HEK293 (cell line): Measurements from ENCODE around the gene TMEM17.

Experiments
- CTCF ChIA-PET: fragments of 350-600 bp; formaldehyde crosslinking; extraction: SDS; loops from one replicate; lab custom pipeline; 2021; ENCODE audit warnings: antibody characterized with exemption; lab: Yijun Ruan, JAX
- POLR2A ChIA-PET: fragments of 300-600 bp; formaldehyde crosslinking; extraction: SDS; loops from one replicate; lab custom pipeline; 2020; ENCODE audit warnings: antibody characterized with exemption, inconsistent platforms; lab: Yijun Ruan, JAX
- H3K27ac ChIP-seq: fragments of 200-500 bp; sonication (Bioruptor generic); 2 replicates; pipeline ENCODE4 v1.5.1; 2014; ENCODE audit warnings: low read depth, low read length, control low read depth, inconsistent platforms; ENCODE audit errors: extremely low read depth
- H3K36me3 ChIP-seq, 2 experiments: fragments of 200-500 bp in 1 of 2; sonication (Bioruptor generic) in 1 of 2; 1 replicate in 1 of 2; 2 replicates in 1 of 2; pipeline ENCODE4 v1.5.1; 2014 to 2017; ENCODE audit warnings: inconsistent platforms in 2 of 2, low read length in 2 of 2; ENCODE audit not compliant: control insufficient read depth in 2 of 2, insufficient read depth in 1 of 2
- H3K4me1 ChIP-seq: fragments of 200-500 bp; sonication (Bioruptor generic); 2 replicates; pipeline ENCODE4 v1.5.1; 2014; ENCODE audit warnings: mild to moderate bottlenecking, low read length, inconsistent platforms; ENCODE audit not compliant: control insufficient read depth, insufficient read depth
- H3K4me3 ChIP-seq: 2 replicates; pipeline ENCODE4 v1.5.1; 2011; ENCODE audit warnings: low read depth, mild to moderate bottlenecking, control low read depth, low read length, moderate library complexity
- H3K9me3 ChIP-seq: fragments of 200-500 bp; sonication (Bioruptor generic); 2 replicates; pipeline ENCODE4 v1.5.1; 2014; ENCODE audit warnings: low read depth, low read length, inconsistent platforms; ENCODE audit not compliant: control insufficient read depth, insufficient read depth
- BCL11B ChIP-seq: fragments of 450-650 bp; formaldehyde crosslinking; IDR thresholded peaks from 2 replicates; pipeline ENCODE4 v1.5.1; 2016; ENCODE audit warnings: low read depth, missing biosample characterization, missing genetic modification characterization
- GLIS2 ChIP-seq: fragments of 450-650 bp; formaldehyde crosslinking; IDR thresholded peaks from 2 replicates; pipeline ENCODE4 v1.5.1; 2016; ENCODE audit warnings: missing biosample characterization, missing genetic modification characterization
- MZF1 ChIP-seq: fragments of 450-650 bp; formaldehyde crosslinking; IDR thresholded peaks from 2 replicates; pipeline ENCODE4 v1.5.1; 2017; ENCODE audit warnings: missing biosample characterization, missing genetic modification characterization, borderline replicate concordance
- PRDM1 ChIP-seq: fragments of 450-650 bp; formaldehyde crosslinking; IDR thresholded peaks from 2 replicates; pipeline ENCODE4; 2016; ENCODE audit warnings: missing biosample characterization, missing genetic modification characterization
- PRDM6 ChIP-seq: fragments of 450-650 bp; formaldehyde crosslinking; IDR thresholded peaks from 2 replicates; pipeline ENCODE4 v1.5.1; 2017; ENCODE audit warnings: missing biosample characterization, missing genetic modification characterization
- ZBTB17 ChIP-seq: fragments of 450-650 bp; formaldehyde crosslinking; IDR thresholded peaks from 2 replicates; pipeline ENCODE4 v1.5.1; 2016; ENCODE audit warnings: missing biosample characterization, missing genetic modification characterization
- ZBTB20 ChIP-seq: fragments of 450-650 bp; formaldehyde crosslinking; IDR thresholded peaks from 2 replicates; pipeline ENCODE4 v1.5.1; 2016; ENCODE audit warnings: missing biosample characterization, missing genetic modification characterization
- ZFP69B ChIP-seq: fragments of 450-650 bp; formaldehyde crosslinking; IDR thresholded peaks from 2 replicates; pipeline ENCODE4 v1.5.1; 2016; ENCODE audit warnings: missing biosample characterization, missing genetic modification characterization
- ZNF10 ChIP-seq: fragments of 450-650 bp; formaldehyde crosslinking; IDR thresholded peaks from 2 replicates; pipeline ENCODE4 v1.5.1; 2017; ENCODE audit warnings: missing biosample characterization, missing genetic modification characterization
- ZNF140 ChIP-seq: fragments of 450-650 bp; formaldehyde crosslinking; IDR thresholded peaks from 2 replicates; pipeline ENCODE4 v1.5.1; 2016; ENCODE audit warnings: missing biosample characterization, missing genetic modification characterization
- ZNF169 ChIP-seq: fragments of 450-650 bp; formaldehyde crosslinking; IDR thresholded peaks from 2 replicates; pipeline ENCODE4 v1.5.1; 2016; ENCODE audit warnings: missing biosample characterization, missing genetic modification characterization
- ZNF2 ChIP-seq: fragments of 450-650 bp; formaldehyde crosslinking; IDR thresholded peaks from 2 replicates; pipeline ENCODE4 v1.5.1; 2016; ENCODE audit warnings: missing biosample characterization, missing genetic modification characterization
- ZNF223 ChIP-seq: fragments of 450-650 bp; formaldehyde crosslinking; IDR thresholded peaks from 2 replicates; pipeline ENCODE4 v1.5.1; 2016; ENCODE audit warnings: missing biosample characterization, missing genetic modification characterization
- ZNF23 ChIP-seq: fragments of 450-650 bp; formaldehyde crosslinking; IDR thresholded peaks from 2 replicates; pipeline ENCODE4 v1.5.1; 2016; ENCODE audit warnings: missing biosample characterization, missing genetic modification characterization, borderline replicate concordance
- ZNF248 ChIP-seq: fragments of 450-650 bp; formaldehyde crosslinking; IDR thresholded peaks from 2 replicates; pipeline ENCODE4 v1.5.1; 2017; ENCODE audit warnings: missing biosample characterization, missing genetic modification characterization
- ZNF341 ChIP-seq: fragments of 450-650 bp; formaldehyde crosslinking; IDR thresholded peaks from 2 replicates; pipeline ENCODE4; 2016; ENCODE audit warnings: low read depth, missing biosample characterization, missing genetic modification characterization
- ZNF366 ChIP-seq: fragments of 450-650 bp; formaldehyde crosslinking; conservative IDR thresholded peaks from 2 replicates; pipeline ENCODE4 v1.5.1; 2016; ENCODE audit warnings: missing biosample characterization, missing genetic modification characterization
- ZNF391 ChIP-seq: fragments of 450-650 bp; formaldehyde crosslinking; IDR thresholded peaks from 2 replicates; pipeline ENCODE4 v1.5.1; 2016; ENCODE audit warnings: low read depth, missing biosample characterization, missing genetic modification characterization, borderline replicate concordance
- ZNF513 ChIP-seq: fragments of 450-650 bp; IDR thresholded peaks from 2 replicates; pipeline ENCODE4 v1.5.1; 2018; ENCODE audit warnings: missing biosample characterization, missing genetic modification characterization
- ZNF560 ChIP-seq: fragments of 450-650 bp; formaldehyde crosslinking; IDR thresholded peaks from 2 replicates; pipeline ENCODE4 v1.5.1; 2017; ENCODE audit warnings: missing biosample characterization, missing genetic modification characterization, borderline replicate concordance
- ZNF623 ChIP-seq: fragments of 450-650 bp; formaldehyde crosslinking; IDR thresholded peaks from 2 replicates; pipeline ENCODE4 v1.5.1; 2016; ENCODE audit warnings: missing biosample characterization, missing genetic modification characterization
- ZNF624 ChIP-seq: fragments of 450-650 bp; formaldehyde crosslinking; IDR thresholded peaks from 2 replicates; pipeline ENCODE4 v1.5.1; 2017; ENCODE audit warnings: missing biosample characterization, missing genetic modification characterization
- ZNF692 ChIP-seq: fragments of 450-650 bp; formaldehyde crosslinking; IDR thresholded peaks from 2 replicates; pipeline ENCODE4 v1.5.1; 2016; ENCODE audit warnings: missing biosample characterization, missing genetic modification characterization
- ZNF707 ChIP-seq: fragments of 450-650 bp; formaldehyde crosslinking; IDR thresholded peaks from 2 replicates; pipeline ENCODE4 v1.5.1; 2016; ENCODE audit warnings: missing biosample characterization, missing genetic modification characterization
- ZNF76 ChIP-seq: fragments of 450-650 bp; formaldehyde crosslinking; IDR thresholded peaks from 2 replicates; pipeline ENCODE4; 2016; ENCODE audit warnings: low read depth, missing biosample characterization, missing genetic modification characterization, borderline replicate concordance
- ZNF776 ChIP-seq: fragments of 450-650 bp; formaldehyde crosslinking; IDR thresholded peaks from 2 replicates; pipeline ENCODE4 v1.5.0; 2017; ENCODE audit warnings: missing biosample characterization, missing genetic modification characterization, borderline replicate concordance
- ZNF830 ChIP-seq: fragments of 450-650 bp; IDR thresholded peaks from 2 replicates; pipeline ENCODE4 v1.5.0; 2018; ENCODE audit warnings: missing biosample characterization, missing genetic modification characterization, low read depth, mild to moderate bottlenecking, moderate library complexity
- TF ChIP-seq, protein P1 (sequence below): IDR thresholded peaks from 2 replicates; pipeline ENCODE4 v1.6.1; 2011; ENCODE audit warnings: mild to moderate bottlenecking, low read depth, low read length, borderline replicate concordance
- TF ChIP-seq, protein P2 (sequence below): fragments of 450-650 bp; formaldehyde crosslinking; IDR thresholded peaks from 2 replicates; pipeline ENCODE4 v1.5.1; 2016; ENCODE audit warnings: missing biosample characterization, missing genetic modification characterization

TMEM17 gene

DNA sequence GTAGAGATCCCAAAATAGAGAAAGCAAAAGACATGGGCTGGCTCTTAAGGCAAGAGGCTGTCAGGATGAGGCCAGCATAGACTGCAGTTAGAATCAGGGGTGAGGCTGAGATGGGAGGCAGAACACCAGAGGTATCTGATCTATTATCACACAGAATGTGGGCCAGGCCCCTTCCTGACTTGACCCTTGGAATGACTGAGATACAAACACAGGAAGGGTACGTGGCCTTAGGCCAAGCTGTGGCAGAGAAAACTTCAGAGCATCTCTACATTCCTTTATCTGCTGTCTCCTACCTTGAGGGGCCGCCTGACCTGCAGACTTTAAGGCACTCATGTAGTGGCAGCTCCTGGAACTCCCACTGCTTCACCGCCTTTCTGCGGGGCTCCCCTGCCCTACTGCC, 28.4 kb downstream of the TMEM17 start:
- no peak for TF ChIP-seq ZNF513 (tag by site-specific recombination)
- TF ChIP-seq ZFP69B (tag by site-specific recombination): no peak
- TF ChIP-seq ZBTB20: no peak
- TF ChIP-seq ZNF624 (tag by site-specific recombination): no peak
- TF ChIP-seq ZNF2 (tag by site-specific recombination): no peak
- no peak for TF ChIP-seq ZNF140 (tag by site-specific recombination)
- TF ChIP-seq ZNF248 (tag by site-specific recombination): no peak
- TF ChIP-seq ZBTB17 (tag by site-specific recombination): no peak
- no peak for TF ChIP-seq ZNF776
- TF ChIP-seq, protein P1, sequence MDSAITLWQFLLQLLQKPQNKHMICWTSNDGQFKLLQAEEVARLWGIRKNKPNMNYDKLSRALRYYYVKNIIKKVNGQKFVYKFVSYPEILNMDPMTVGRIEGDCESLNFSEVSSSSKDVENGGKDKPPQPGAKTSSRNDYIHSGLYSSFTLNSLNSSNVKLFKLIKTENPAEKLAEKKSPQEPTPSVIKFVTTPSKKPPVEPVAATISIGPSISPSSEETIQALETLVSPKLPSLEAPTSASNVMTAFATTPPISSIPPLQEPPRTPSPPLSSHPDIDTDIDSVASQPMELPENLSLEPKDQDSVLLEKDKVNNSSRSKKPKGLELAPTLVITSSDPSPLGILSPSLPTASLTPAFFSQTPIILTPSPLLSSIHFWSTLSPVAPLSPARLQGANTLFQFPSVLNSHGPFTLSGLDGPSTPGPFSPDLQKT: no peak
- TF ChIP-seq ZNF169 (tag by site-specific recombination): no peak
- TF ChIP-seq ZNF10: no peak
- TF ChIP-seq ZNF707 (tag by site-specific recombination): no peak
- no peak for TF ChIP-seq ZNF366
- no peak for TF ChIP-seq GLIS2
- no peak for TF ChIP-seq ZNF391 (tag by site-specific recombination)
- no peak for TF ChIP-seq ZNF341 (tag by site-specific recombination)
- no peak for TF ChIP-seq MZF1 (tag by site-specific recombination)
- no peaks in the 10 kb centered on the region for H3K9me3 ChIP-seq
- no peak overlapping the region for H3K27ac ChIP-seq
- H3K4me1 ChIP-seq: no peaks in the 10 kb centered on the region
- no peaks in the 10 kb centered on the region for H3K36me3 ChIP-seq
- ChIA-PET POLR2A (interaction anchor here (1.9 kb wide), 1 partner anchor 28 kb away, joined by 6 read pairs; the partner anchor contains the start of gene TMEM17), CTCF (interaction anchor here (1.1 to 2.1 kb wide), 2 partner anchors 9 to 21 kb away, joined by 3 to 8 read pairs; no protein-coding TSS in a partner anchor)
- H3K4me3 ChIP-seq: no peak overlapping the region

GRCh38 chr2:62475172-62476011, 30.6 kb downstream of the TMEM17 start:
- CTCF ChIA-PET: interaction anchor here (1.7 to 2.1 kb wide), 2 partner anchors 18 to 300 kb away, joined by 5 to 8 read pairs; no protein-coding TSS in a partner anchor
- Histone ChIP-seq H3K4me3 (no peak overlapping the region), H3K27ac (no peak overlapping the region), H3K36me3 (no peaks in the 10 kb centered on the region), H3K9me3 (no peaks in the 10 kb centered on the region), H3K4me1 (no peaks in the 10 kb centered on the region)
- TF ChIP-seq ZBTB20 (no peak), ZNF23 (tag by site-specific recombination) (no peak), ZNF560 (tag by site-specific recombination) (no peak), PRDM1 (tag by site-specific recombination) (no peak), ZNF623 (tag by site-specific recombination) (no peak), ZNF624 (tag by site-specific recombination) (no peak), BCL11B (tag by site-specific recombination) (no peak), ZNF830 (tag by site-specific recombination) (no peak), ZNF692 (tag by site-specific recombination) (no peak), PRDM6 (tag by site-specific recombination) (no peak), ZNF248 (tag by site-specific recombination) (no peak), ZNF223 (tag by site-specific recombination) (no peak), ZNF76 (tag by site-specific recombination) (no peak)
- TF ChIP-seq, protein P2, sequence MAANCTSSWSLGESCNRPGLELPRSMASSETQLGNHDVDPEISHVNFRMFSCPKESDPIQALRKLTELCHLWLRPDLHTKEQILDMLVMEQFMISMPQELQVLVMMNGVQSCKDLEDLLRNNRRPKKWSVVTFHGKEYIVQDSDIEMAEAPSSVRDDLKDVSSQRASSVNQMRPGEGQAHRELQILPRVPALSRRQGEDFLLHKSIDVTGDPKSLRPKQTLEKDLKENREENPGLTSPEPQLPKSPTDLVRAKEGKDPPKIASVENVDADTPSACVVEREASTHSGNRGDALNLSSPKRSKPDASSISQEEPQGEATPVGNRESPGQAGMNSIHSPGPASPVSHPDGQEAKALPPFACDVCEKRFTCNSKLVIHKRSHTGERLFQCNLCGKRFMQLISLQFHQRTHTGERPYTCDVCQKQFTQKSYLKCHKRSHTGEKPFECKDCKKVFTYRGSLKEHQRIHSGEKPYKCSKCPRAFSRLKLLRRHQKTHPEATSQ: no peak
- POLR2A ChIA-PET: interaction anchor here (1.1 kb wide), 1 partner anchor 9 kb away, joined by 3 read pairs; no protein-coding TSS in a partner anchor
